Right cardiac atrium (tissue), 5 donors: Measurements from ENCODE around the gene MOCS1. TPM values are rescaled to one million over a fixed set of nuclear protein-coding genes. Genes with fewer than 3 reads are reported as not detected.
A peak's percentile ranks its signal among the peaks of the same experiment; 100 is the strongest.

ENCODE experiments used
- ATAC-seq, 2 donors: fragments of 200-7000 bp; cut with Tn5 transposase; one replicate each; pipeline versions ENCODE4 v1.8.0 to v1.9.1; 2020; ENCODE audit warnings: moderate library complexity in 2 of 2, mild to moderate bottlenecking in 1 of 2
- DNase-seq, 3 donors: peaks; one replicate each; pipeline ENCODE4 v3.0.0-alpha.2; 2020
- H3K27ac ChIP-seq: one replicate; pipeline ENCODE4 v1.5.1; 2013; ENCODE audit warnings: mild to moderate bottlenecking, low read length, control low read depth, moderate library complexity
- H3K27me3 ChIP-seq: one replicate; pipeline ENCODE4 v1.6.1; 2013; ENCODE audit not compliant: control insufficient read depth, insufficient read depth
- H3K4me1 ChIP-seq: one replicate; pipeline ENCODE4 v1.6.1; 2013; ENCODE audit warnings: low read length; ENCODE audit not compliant: control insufficient read depth, insufficient read depth
- H3K4me3 ChIP-seq: one replicate; pipeline ENCODE4 v1.5.1; 2013; ENCODE audit warnings: low read length, control low read depth
- H3K9me3 ChIP-seq: one replicate; pipeline ENCODE4 v1.6.1; 2013; ENCODE audit warnings: low read length; ENCODE audit not compliant: control insufficient read depth
- WGBS: extraction: QIAGEN DNeasy Blood & Tissue Kit; methylation state at CpG from one replicate; pipeline ENCODE4 v1.1.7; 2013; 5-methylcytosine and 5-hydroxymethylcytosine counted together
- intact Hi-C, 4 donors: fragments of 100-400 bp; cut with DNase I; formaldehyde crosslinking; loops; one replicate each; pipeline versions ENCODE4 v1.11.0 to v1.14.0; 2022 to 2023
- polyA plus RNA-seq: library from polyadenylated mRNA; stranded (reverse); fragments of 200-250 nt; gene quantifications from one replicate; pipeline ENCODE4 v1.2.3, GENCODE V29; 2013
- total RNA-seq, 4 donors: library from RNA; stranded (reverse); fragmentation: NEBNext Ultra II Directional; extraction: Animal tissue kit (Norgen Biotek cat#: 25700); gene quantifications; one replicate each; pipeline ENCODE4 v1.2.1, GENCODE V29; 2021
- donor health status: healthy with polysubstance abuse.
- donor health status: DM: no; HTN: yes; CAD: no.
- donor health status: DM: no; HTN: no; CAD: no.
- donor health status: DM: no; HTN: yes; CAD: no; lungs with severe emphysema.
- donor health status: DM: yes; HTN: yes; CAD: no.

Gene MOCS1
- total and polyA plus RNA-seq, 5 donors = 17.2 to 24.1 (median 22.4) TPM

GRCh38 chr6:39933669-39934130 lies 562 bp downstream of the MOCS1 start:
- H3K9me3 ChIP-seq = no peaks in the 10 kb centered on the region
- ATAC-seq (no peak), DNase-seq (no peak)
- H3K4me1 ChIP-seq = peaks cover 10% of the 10 kb centered on the region
- H3K27me3 ChIP-seq = no peaks in the 10 kb centered on the region
- H3K27ac ChIP-seq = peak overlapping the region; percentile 21
- intact Hi-C loops = no loop called here
- H3K4me3 ChIP-seq = peak overlapping the region; percentile 71
- WGBS = 18% methylated on average over 9 of the region's 9 CpGs

- WGBS = 83% methylated on average over 8 of the region's 8 CpGs
- no peak for ATAC-seq
- no peak for DNase-seq
- Histone ChIP-seq H3K4me3 (peak overlapping the region; percentile 71), H3K27ac (no peak overlapping the region), H3K4me1 (peaks cover 10% of the 10 kb centered on the region), H3K27me3 (no peaks in the 10 kb centered on the region), H3K9me3 (no peaks in the 10 kb centered on the region)
- intact Hi-C loops = no loop called here
Measured at GRCh38 chr6:39932386-39932910, 1.8 kb downstream of the MOCS1 start.

- no peak for DNase-seq
- 75% methylated on average over 1 of the region's 1 CpG for WGBS
Measured at GRCh38 chr6:39931607-39932006, 2.7 kb downstream of the MOCS1 start.

GRCh38 chr6:39930540-39930939 lies 3.7 kb downstream of the MOCS1 start:
- intact Hi-C loops = no loop called here
- DNase-seq (no peak), ATAC-seq (no peak)
- Histone ChIP-seq H3K27me3 (no peaks in the 10 kb centered on the region), H3K9me3 (no peaks in the 10 kb centered on the region), H3K4me3 (no peak overlapping the region), H3K4me1 (peaks cover 13% of the 10 kb centered on the region), H3K27ac (no peak overlapping the region)
- 72% methylated on average over 4 of the region's 4 CpGs for WGBS

More at GRCh38 chr6:39931607-39932006, 2.7 kb downstream of the MOCS1 start:
- Histone ChIP-seq H3K4me1 (peaks cover 13% of the 10 kb centered on the region), H3K4me3 (peak overlapping the region; percentile 16), H3K27me3 (no peaks in the 10 kb centered on the region), H3K27ac (peak overlapping the region; percentile 39), H3K9me3 (no peaks in the 10 kb centered on the region)
- intact Hi-C loops = no loop called here
- no peak for ATAC-seq

GRCh38 chr6:39929733-39930461 lies 4.4 kb downstream of the MOCS1 start:
- H3K4me1 ChIP-seq = peaks cover 13% of the 10 kb centered on the region
- intact Hi-C loops = no loop called here
- H3K4me3 ChIP-seq = no peak overlapping the region
- no peak overlapping the region for H3K27ac ChIP-seq
- peak in 2 of 3 donors; percentile 36 to 66 for DNase-seq
- no peak for ATAC-seq
- WGBS = 68% methylated on average over 11 of the region's 11 CpGs
- H3K27me3 ChIP-seq = no peaks in the 10 kb centered on the region
- no peaks in the 10 kb centered on the region for H3K9me3 ChIP-seq

- ATAC-seq (no peak), DNase-seq (no peak)
- 54% methylated on average over 9 of the region's 9 CpGs for WGBS
- peaks cover 13% of the 10 kb centered on the region for H3K4me1 ChIP-seq
- no peak overlapping the region for H3K27ac ChIP-seq
- no peaks in the 10 kb centered on the region for H3K9me3 ChIP-seq
- no peak overlapping the region for H3K4me3 ChIP-seq
- intact Hi-C loops = no loop called here
- no peaks in the 10 kb centered on the region for H3K27me3 ChIP-seq
Measured at GRCh38 chr6:39929039-39929732, 5.1 kb downstream of the MOCS1 start.

- no peak overlapping the region for H3K27ac ChIP-seq
Measured at GRCh38 chr6:39927159-39927558, 7.1 kb downstream of the MOCS1 start.

GRCh38 chr6:39926668-39927067 lies 7.6 kb downstream of the MOCS1 start:
- WGBS = 85% methylated on average over 3 of the region's 3 CpGs
- Histone ChIP-seq H3K27ac (no peak overlapping the region), H3K4me1 (peaks cover 7% of the 10 kb centered on the region), H3K9me3 (no peaks in the 10 kb centered on the region), H3K27me3 (no peaks in the 10 kb centered on the region), H3K4me3 (no peak overlapping the region)
- ATAC-seq = no peak
- DNase-seq = no peak
- intact Hi-C loops = no loop called here

More at GRCh38 chr6:39927159-39927558, 7.1 kb downstream of the MOCS1 start:
- intact Hi-C loops = no loop called here
- WGBS = 87% methylated on average over 11 of the region's 11 CpGs
- peaks cover 12% of the 10 kb centered on the region for H3K4me1 ChIP-seq
- H3K27me3 ChIP-seq = no peaks in the 10 kb centered on the region
- ATAC-seq = no peak
- no peak overlapping the region for H3K4me3 ChIP-seq
- no peaks in the 10 kb centered on the region for H3K9me3 ChIP-seq
- no peak for DNase-seq

- Histone ChIP-seq H3K4me3 (no peak overlapping the region), H3K9me3 (no peaks in the 10 kb centered on the region), H3K4me1 (peaks cover 5% of the 10 kb centered on the region), H3K27ac (no peak overlapping the region), H3K27me3 (no peaks in the 10 kb centered on the region)
- ATAC-seq (no peak), DNase-seq (no peak)
- intact Hi-C loops = no loop called here
- WGBS = 91% methylated on average over 3 of the region's 3 CpGs
Measured at GRCh38 chr6:39925931-39926290, 8.4 kb downstream of the MOCS1 start.

GRCh38 chr6:39925191-39925930 lies 8.9 kb downstream of the MOCS1 start:
- H3K27ac ChIP-seq = no peak overlapping the region
- WGBS = 93% methylated on average over 22 of the region's 22 CpGs

GRCh38 chr6:39924283-39924682 lies 10.0 kb downstream of the MOCS1 start:
- WGBS = 69% methylated on average over 6 of the region's 6 CpGs
- intact Hi-C loops = no loop called here
- no peak for ATAC-seq

More at GRCh38 chr6:39925191-39925930, 8.9 kb downstream of the MOCS1 start:
- DNase-seq = no peak
- no peak for ATAC-seq
- H3K4me1 ChIP-seq = peaks cover 5% of the 10 kb centered on the region
- H3K4me3 ChIP-seq = no peak overlapping the region
- intact Hi-C loops = no loop called here
- no peaks in the 10 kb centered on the region for H3K9me3 ChIP-seq
- H3K27me3 ChIP-seq = no peaks in the 10 kb centered on the region

More at GRCh38 chr6:39924283-39924682, 10.0 kb downstream of the MOCS1 start:
- Histone ChIP-seq H3K27ac (no peak overlapping the region), H3K27me3 (no peaks in the 10 kb centered on the region), H3K4me1 (peaks cover 5% of the 10 kb centered on the region), H3K9me3 (no peaks in the 10 kb centered on the region), H3K4me3 (no peak overlapping the region)
- no peak for DNase-seq
